HL-60 (cell line): ENCODE measurements around the gene BSN.
"Not testable (repeated sequence)": the region's sequence is repeated elsewhere in the genome, so short reads cannot be mapped to it uniquely, and the experiment has no call there.

Experiments
- DNase-seq, 2 experiments: peaks; one replicate each; pipeline ENCODE4 v3.0.0-alpha.2; 2010 to 2020; ENCODE audit warnings: low read depth in 1 of 2, low spot score in 1 of 2
- H3K27ac ChIP-seq: fragments of 250-450 bp; sonication (Bioruptor Pico); replicated peaks from 2 replicates; pipeline ENCODE4 v1.5.1; 2020; ENCODE audit warnings: mild to moderate bottlenecking, moderate library complexity
- H3K27me3 ChIP-seq: fragments of 250-450 bp; sonication (Bioruptor Pico); 2 replicates; pipeline ENCODE4 v1.5.1; 2021; ENCODE audit warnings: mild to moderate bottlenecking, moderate library complexity; ENCODE audit not compliant: insufficient read depth, poor library complexity, severe bottlenecking
- H3K4me3 ChIP-seq: replicated peaks from 2 replicates; pipeline ENCODE4 v1.5.1; 2011; ENCODE audit warnings: mild to moderate bottlenecking, control low read depth, low read length; ENCODE audit not compliant: insufficient read depth
- CTCF ChIP-seq: IDR thresholded peaks from one replicate; pipeline ENCODE4 v1.5.1; 2011; ENCODE audit warnings: low read length, control low read depth, inconsistent platforms; ENCODE audit not compliant: insufficient read depth
- GABPA ChIP-seq: IDR thresholded peaks from 2 replicates; pipeline ENCODE4 v1.6.1; 2012; ENCODE audit warnings: low read depth
- POLR2AphosphoS5 ChIP-seq: IDR thresholded peaks from 2 replicates; pipeline ENCODE4 v1.6.1; 2012; ENCODE audit warnings: low read depth
- REST ChIP-seq: IDR thresholded peaks from 2 replicates; pipeline ENCODE4 v1.6.1; 2012; ENCODE audit warnings: low read depth; ENCODE audit not compliant: insufficient replicate concordance
- SPI1 ChIP-seq: IDR thresholded peaks from 2 replicates; pipeline ENCODE4 v1.6.1; 2012; ENCODE audit warnings: low read depth, mild to moderate bottlenecking, borderline replicate concordance

The BSN gene

DNA sequence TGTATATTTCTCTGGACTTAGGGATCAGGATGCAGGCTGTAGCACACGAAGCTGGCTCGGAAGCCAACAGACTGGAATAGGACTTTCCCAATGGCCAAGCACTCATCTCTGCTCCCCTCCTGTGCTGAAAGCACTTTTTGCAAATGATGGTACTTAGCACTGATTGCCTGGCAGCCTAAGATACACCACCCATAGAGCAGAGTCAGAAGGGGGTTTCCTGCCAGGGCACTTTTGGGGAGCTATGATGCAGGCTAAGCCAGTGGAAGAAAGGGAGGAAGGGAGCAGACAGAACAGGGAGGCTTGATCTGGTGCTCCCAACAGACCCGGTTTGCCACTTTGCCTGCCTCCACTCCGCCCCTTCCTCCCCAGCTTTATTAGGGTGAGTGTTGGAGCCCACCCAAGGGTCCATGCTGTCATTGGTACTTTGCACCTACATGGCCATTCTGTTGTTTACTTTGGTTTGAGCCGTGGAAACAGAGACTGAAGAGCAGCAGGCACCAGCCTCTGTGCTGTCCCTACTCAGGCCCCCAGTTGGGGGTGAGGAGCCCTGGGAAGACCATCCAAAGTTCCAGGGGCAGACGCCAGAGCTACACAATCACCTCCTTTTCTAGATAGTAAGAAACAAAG lies 15.9 kb downstream of the BSN start:
- Histone ChIP-seq H3K27ac (no peak overlapping the region), H3K27me3 (no peaks in the 10 kb centered on the region), H3K4me3 (no peak overlapping the region)
- TF ChIP-seq SPI1 (no peak), REST (no peak), CTCF (no peak), GABPA (no peak), POLR2AphosphoS5 (no peak)
- DNase-seq, result no peak

DNA sequence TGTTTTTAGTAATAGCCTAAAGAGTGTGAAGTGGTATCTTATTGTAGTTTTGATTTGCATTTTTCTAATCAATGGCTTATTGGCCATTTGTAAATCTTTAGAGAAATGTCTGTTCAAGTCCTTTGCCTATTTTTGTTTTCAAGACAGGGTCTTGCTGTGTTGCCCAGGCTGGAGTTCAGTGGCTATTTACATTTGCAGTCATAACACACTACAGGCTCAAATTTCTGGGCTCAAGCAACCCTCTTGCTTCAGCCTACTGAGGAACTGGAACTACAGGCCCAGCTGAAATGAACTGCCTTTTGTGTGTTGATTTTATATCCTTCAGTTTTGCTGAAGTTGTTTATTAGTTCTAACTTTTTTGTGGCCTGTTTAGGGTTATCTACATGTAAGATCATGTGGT lies 27.9 kb downstream of the BSN start:
- H3K27me3 ChIP-seq, result no peaks in the 10 kb centered on the region
- no peak for TF ChIP-seq GABPA
- TF ChIP-seq SPI1, result no peak
- no peak for TF ChIP-seq POLR2AphosphoS5
- no peak for TF ChIP-seq REST
- TF ChIP-seq CTCF, result no peak
- H3K4me3 ChIP-seq, result no peak overlapping the region
- H3K27ac ChIP-seq, result no peak overlapping the region
- DNase-seq, result no peak

DNA sequence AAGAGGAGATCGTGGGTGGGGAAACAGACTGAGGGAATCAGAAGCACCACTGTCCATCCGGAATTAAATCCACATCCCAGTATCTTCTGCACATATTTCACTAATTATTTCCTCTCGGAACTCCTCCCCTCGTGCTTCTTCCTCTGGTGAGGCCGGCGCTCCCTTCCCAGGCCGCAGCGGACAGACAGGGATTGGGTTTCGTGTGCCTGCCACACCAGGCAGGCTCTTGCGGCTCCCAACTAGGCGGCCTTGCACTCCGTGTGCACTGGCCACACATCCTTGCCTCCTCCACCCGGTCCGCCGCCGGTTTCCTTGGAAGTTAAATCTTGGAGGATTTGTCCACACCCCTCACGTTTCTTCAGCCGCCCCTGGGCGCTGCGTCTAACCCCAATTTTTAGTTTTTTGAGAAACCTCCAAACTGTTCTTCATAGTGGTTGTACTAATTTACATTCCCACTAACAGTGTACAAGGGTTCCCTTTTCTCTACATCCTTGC lies 31.0 kb downstream of the BSN start:
- H3K4me3 ChIP-seq, DNase-seq, H3K27ac ChIP-seq, H3K27me3 ChIP-seq: not testable (repeated sequence)

- no peak for TF ChIP-seq CTCF
- no peak for TF ChIP-seq REST
- no peak for TF ChIP-seq GABPA
- no peak for TF ChIP-seq SPI1
- TF ChIP-seq POLR2AphosphoS5, result no peak
- Histone ChIP-seq H3K27ac (no peak overlapping the region), H3K4me3 (no peak overlapping the region), H3K27me3 (no peaks in the 10 kb centered on the region)
- DNase-seq, result no peak
Measured at GRCh38 chr3:49591615-49592014, 37.3 kb downstream of the BSN start.
